IMR-90 (cell line): ENCODE results near the gene SH3RF3.

Source experiments
- BHLHE40 ChIP-seq: fragments of 150-350 bp; IDR thresholded peaks from 2 replicates; pipeline ENCODE4 v1.6.1; 2016; ENCODE audit warnings: mild to moderate bottlenecking, low read depth, low read length
- CEBPB ChIP-seq: IDR thresholded peaks from 2 replicates; pipeline ENCODE4 v1.6.1; 2012; ENCODE audit warnings: low read depth, low read length, improper control_type of control experiment
- CHD1 ChIP-seq: IDR thresholded peaks from 2 replicates; pipeline ENCODE4 v1.6.1; 2012; ENCODE audit warnings: low read depth, low read length, improper control_type of control experiment
- CTCF ChIP-seq: conservative IDR thresholded peaks from 2 replicates; pipeline ENCODE4 v1.5.1; 2012; ENCODE audit warnings: mild to moderate bottlenecking, low read depth, low read length, improper control_type of control experiment
- ELK1 ChIP-seq: fragments of 150-350 bp; IDR thresholded peaks from 2 replicates; pipeline ENCODE4 v1.6.1; 2016; ENCODE audit warnings: low read depth, mild to moderate bottlenecking, low read length, moderate library complexity, borderline replicate concordance
- MAFK ChIP-seq: IDR thresholded peaks from 2 replicates; pipeline ENCODE4 v1.6.1; 2012; ENCODE audit warnings: low read depth, low read length, improper control_type of control experiment
- MXI1 ChIP-seq: IDR thresholded peaks from 2 replicates; pipeline ENCODE4 v1.6.1; 2012; ENCODE audit warnings: low read depth, mild to moderate bottlenecking, low read length, moderate library complexity, borderline replicate concordance
- NFE2L2 ChIP-seq: fragments of 150-350 bp; IDR thresholded peaks from 2 replicates; pipeline ENCODE4 v1.6.1; 2016; ENCODE audit warnings: low read depth, mild to moderate bottlenecking, low read length
- POLR2A ChIP-seq: IDR thresholded peaks from 2 replicates; pipeline ENCODE4 v1.6.1; 2012; ENCODE audit warnings: mild to moderate bottlenecking, low read depth, low read length
- RAD21 ChIP-seq: IDR thresholded peaks from 2 replicates; pipeline ENCODE4 v1.6.1; 2012; ENCODE audit warnings: low read length, improper control_type of control experiment
- RCOR1 ChIP-seq: IDR thresholded peaks from 2 replicates; pipeline ENCODE4 v1.6.1; 2012; ENCODE audit warnings: mild to moderate bottlenecking, low read length, improper control_type of control experiment; ENCODE audit not compliant: insufficient replicate concordance
- RFX5 ChIP-seq: IDR thresholded peaks from 2 replicates; pipeline ENCODE4 v1.8.0; 2012; ENCODE audit warnings: low read depth, mild to moderate bottlenecking, low read length, moderate library complexity
- SMC3 ChIP-seq: fragments of 150-350 bp; IDR thresholded peaks from 2 replicates; pipeline ENCODE4 v1.6.1; 2016; ENCODE audit warnings: low read depth, mild to moderate bottlenecking, antibody characterized with exemption, low read length, moderate library complexity
- USF2 ChIP-seq: fragments of 150-350 bp; IDR thresholded peaks from 2 replicates; pipeline ENCODE4 v1.6.1; 2017; ENCODE audit warnings: mild to moderate bottlenecking, antibody characterized with exemption, low read length, low read depth

- TF ChIP-seq POLR2A (no peak), CTCF (no peak), MAFK (no peak), NFE2L2 (no peak), ELK1 (no peak), BHLHE40 (no peak), RCOR1 (no peak), MXI1 (no peak), RFX5 (no peak), CHD1 (no peak), RAD21 (no peak), SMC3 (no peak), USF2 (no peak), CEBPB (no peak)
Measured at GRCh38 chr2:109340381-109340780, 211.4 kb downstream of the SH3RF3 start.
